GM10266 (cell line): ENCODE measurements around the gene RMND5A.
A peak's percentile ranks its signal among the peaks of the same experiment; 100 is the strongest.

Source experiments
- DNase-seq: peaks from one replicate; pipeline ENCODE4 v3.0.0; 2012; ENCODE audit errors: extremely low spot score
- TF ChIP-seq, protein P1 (sequence below): IDR thresholded peaks from 2 replicates; pipeline ENCODE4 v1.5.1; 2012; ENCODE audit warnings: mild to moderate bottlenecking, low read depth; ENCODE audit not compliant: control insufficient read depth, insufficient read depth; ENCODE audit errors: missing control alignments

The RMND5A gene

GRCh38 chr2:86764661-86765309 lies 44.7 kb downstream of the RMND5A start:
- peak; percentile 35 for DNase-seq
- TF ChIP-seq, protein P1, sequence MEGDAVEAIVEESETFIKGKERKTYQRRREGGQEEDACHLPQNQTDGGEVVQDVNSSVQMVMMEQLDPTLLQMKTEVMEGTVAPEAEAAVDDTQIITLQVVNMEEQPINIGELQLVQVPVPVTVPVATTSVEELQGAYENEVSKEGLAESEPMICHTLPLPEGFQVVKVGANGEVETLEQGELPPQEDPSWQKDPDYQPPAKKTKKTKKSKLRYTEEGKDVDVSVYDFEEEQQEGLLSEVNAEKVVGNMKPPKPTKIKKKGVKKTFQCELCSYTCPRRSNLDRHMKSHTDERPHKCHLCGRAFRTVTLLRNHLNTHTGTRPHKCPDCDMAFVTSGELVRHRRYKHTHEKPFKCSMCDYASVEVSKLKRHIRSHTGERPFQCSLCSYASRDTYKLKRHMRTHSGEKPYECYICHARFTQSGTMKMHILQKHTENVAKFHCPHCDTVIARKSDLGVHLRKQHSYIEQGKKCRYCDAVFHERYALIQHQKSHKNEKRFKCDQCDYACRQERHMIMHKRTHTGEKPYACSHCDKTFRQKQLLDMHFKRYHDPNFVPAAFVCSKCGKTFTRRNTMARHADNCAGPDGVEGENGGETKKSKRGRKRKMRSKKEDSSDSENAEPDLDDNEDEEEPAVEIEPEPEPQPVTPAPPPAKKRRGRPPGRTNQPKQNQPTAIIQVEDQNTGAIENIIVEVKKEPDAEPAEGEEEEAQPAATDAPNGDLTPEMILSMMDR = peak; percentile 50

GRCh38 chr2:86765310-86765695 lies 45.2 kb downstream of the RMND5A start:
- TF ChIP-seq, protein P1 = no peak
- no peak for DNase-seq

DNA sequence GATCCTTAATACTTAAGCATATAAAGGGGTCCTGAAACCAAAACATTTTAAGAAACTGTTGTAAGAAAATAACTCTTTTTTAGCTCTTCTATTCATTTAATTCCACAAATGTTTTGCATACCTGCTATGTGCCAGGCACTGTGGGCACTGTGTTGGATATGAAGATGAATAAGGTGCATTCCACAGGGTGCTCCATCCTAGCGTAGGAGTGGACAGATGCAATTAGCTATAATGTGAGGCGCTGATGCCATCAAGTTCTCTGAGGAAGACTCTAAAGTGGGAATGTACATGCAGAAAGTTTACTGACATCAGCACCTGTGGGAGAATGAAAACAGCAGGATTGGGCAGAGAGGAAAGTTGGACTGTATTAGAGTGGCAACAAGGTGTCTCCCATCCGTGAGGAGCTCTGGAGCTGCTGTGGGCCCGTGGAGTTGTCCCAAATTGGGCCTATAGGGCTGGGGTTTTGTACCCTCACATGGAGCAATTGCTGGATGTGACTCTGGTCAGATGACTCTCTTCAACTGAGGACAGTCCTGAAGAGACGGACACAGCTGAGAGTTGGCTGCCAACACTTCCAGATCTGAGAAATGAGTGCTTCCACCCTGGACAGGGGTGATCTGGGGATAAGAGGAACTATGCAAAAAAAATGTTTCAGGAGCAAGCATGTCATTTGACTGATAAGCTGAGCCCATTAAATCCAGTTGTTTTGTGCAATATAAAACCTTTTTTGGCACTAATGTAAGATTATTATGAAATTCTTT lies 48.3 kb downstream of the RMND5A start:
- DNase-seq = no peak
- TF ChIP-seq, protein P1 = no peak

GRCh38 chr2:86769838-86770237 lies 49.7 kb downstream of the RMND5A start:
- TF ChIP-seq, protein P1 = no peak
- no peak for DNase-seq

- TF ChIP-seq, protein P1 = no peak
Observed at GRCh38 chr2:86770816-86771301, 50.8 kb downstream of the RMND5A start.

GRCh38 chr2:86772611-86773010 lies 52.5 kb downstream of the RMND5A start:
- no peak for DNase-seq
- TF ChIP-seq, protein P1 = no peak

More at GRCh38 chr2:86770816-86771301, 50.8 kb downstream of the RMND5A start:
- no peak for DNase-seq

GRCh38 chr2:86774862-86775261 lies 54.8 kb downstream of the RMND5A start:
- no peak for DNase-seq
- TF ChIP-seq, protein P1 = no peak
